Mesodermal cell (in vitro differentiated cells): Measurements from ENCODE around the gene MARCHF10.

Source experiments
- H3K27ac ChIP-seq: 2 replicates; pipeline ENCODE4 v1.7.0; 2013; ENCODE audit warnings: mild to moderate bottlenecking, low read depth, low read length, moderate library complexity; ENCODE audit not compliant: severe bottlenecking
- H3K36me3 ChIP-seq: 2 replicates; pipeline ENCODE4 v1.7.1; 2013; ENCODE audit warnings: mild to moderate bottlenecking, low read length, moderate library complexity; ENCODE audit not compliant: control insufficient read depth, insufficient read depth
- H3K4me1 ChIP-seq: one replicate; pipeline ENCODE4 v1.7.1; 2013; ENCODE audit warnings: mild to moderate bottlenecking, low read length; ENCODE audit not compliant: insufficient read depth, control insufficient read depth, poor library complexity, severe bottlenecking
- H3K4me3 ChIP-seq: 2 replicates; pipeline ENCODE4 v1.7.0; 2013; ENCODE audit warnings: low read length, control low read depth, mild to moderate bottlenecking; ENCODE audit not compliant: insufficient read depth, poor library complexity, severe bottlenecking; ENCODE audit errors: extremely low read depth
- H3K9me3 ChIP-seq: 2 replicates; pipeline ENCODE4 v1.7.1; 2013; ENCODE audit warnings: mild to moderate bottlenecking, low read length, moderate library complexity; ENCODE audit not compliant: control insufficient read depth
- WGBS, 2 experiments: methylation state at CpG; one replicate each; pipeline ENCODE4 v1.1.5; 2013; ENCODE audit warnings: missing lambda C conversion rate in 2 of 2; ENCODE audit not compliant: insufficient coverage in 2 of 2; 5-methylcytosine and 5-hydroxymethylcytosine counted together

MARCHF10 gene

GRCh38 chr17:62717889-62718288, 90.2 kb downstream of the MARCHF10 start:
- H3K27ac ChIP-seq, result no peak overlapping the region
- 91 to 100% methylated on average over 6 to 7 of the region's 8 CpGs for WGBS, 2 experiments
- H3K4me3 ChIP-seq, result no peak overlapping the region
- H3K36me3 ChIP-seq, result no peaks in the 10 kb centered on the region
- peaks cover 5% of the 10 kb centered on the region for H3K4me1 ChIP-seq
- peaks cover 9% of the 10 kb centered on the region for H3K9me3 ChIP-seq

- Histone ChIP-seq H3K4me1 (peaks cover 5% of the 10 kb centered on the region), H3K36me3 (no peaks in the 10 kb centered on the region), H3K9me3 (peaks cover 9% of the 10 kb centered on the region), H3K27ac (no peak overlapping the region), H3K4me3 (no peak overlapping the region)
- 96 to 100% methylated on average over 5 of the region's 6 CpGs for WGBS, 2 experiments
These were observed 90.6 kb downstream of the MARCHF10 start for GRCh38 chr17:62717589-62717855.

- peaks cover 9% of the 10 kb centered on the region for H3K9me3 ChIP-seq
- H3K27ac ChIP-seq, result no peak overlapping the region
- no peaks in the 10 kb centered on the region for H3K36me3 ChIP-seq
- 90 to 93% methylated on average over 22 to 23 of the region's 23 CpGs for WGBS, 2 experiments
- no peak overlapping the region for H3K4me3 ChIP-seq
- peaks cover 5% of the 10 kb centered on the region for H3K4me1 ChIP-seq
These were observed 91.1 kb downstream of the MARCHF10 start for GRCh38 chr17:62716834-62717588.

- H3K27ac ChIP-seq, result no peak overlapping the region
- H3K4me1 ChIP-seq, result peaks cover 5% of the 10 kb centered on the region
- WGBS, 2 experiments, result 91 to 97% methylated on average over 17 to 18 of the region's 18 CpGs
- no peak overlapping the region for H3K4me3 ChIP-seq
- H3K9me3 ChIP-seq, result peaks cover 9% of the 10 kb centered on the region
- H3K36me3 ChIP-seq, result no peaks in the 10 kb centered on the region
These were observed 92.2 kb downstream of the MARCHF10 start for GRCh38 chr17:62715882-62716390.

- H3K4me3 ChIP-seq, result no peak overlapping the region
- WGBS, 2 experiments, result 95% methylated on average over 6 to 7 of the region's 8 CpGs
- H3K4me1 ChIP-seq, result peaks cover 5% of the 10 kb centered on the region
- no peak overlapping the region for H3K27ac ChIP-seq
- peaks cover 6% of the 10 kb centered on the region for H3K9me3 ChIP-seq
- no peaks in the 10 kb centered on the region for H3K36me3 ChIP-seq
These were observed 93.9 kb downstream of the MARCHF10 start for GRCh38 chr17:62714016-62714777.

- Histone ChIP-seq H3K4me3 (no peak overlapping the region), H3K27ac (no peak overlapping the region), H3K9me3 (peaks cover 11% of the 10 kb centered on the region), H3K4me1 (no peaks in the 10 kb centered on the region), H3K36me3 (no peaks in the 10 kb centered on the region)
- WGBS, 2 experiments, result 82 to 97% methylated on average over 10 to 15 of the region's 17 CpGs
These were observed 94.8 kb downstream of the MARCHF10 start for GRCh38 chr17:62713086-62713881.

GRCh38 chr17:62712171-62712581, 95.9 kb downstream of the MARCHF10 start:
- 95 to 98% methylated on average over 7 to 8 of the region's 8 CpGs for WGBS, 2 experiments
- Histone ChIP-seq H3K36me3 (no peaks in the 10 kb centered on the region), H3K4me3 (no peak overlapping the region), H3K27ac (no peak overlapping the region), H3K4me1 (no peaks in the 10 kb centered on the region), H3K9me3 (peaks cover 11% of the 10 kb centered on the region)

GRCh38 chr17:62708587-62708986, 99.5 kb downstream of the MARCHF10 start:
- H3K27ac ChIP-seq, result no peak overlapping the region
- H3K4me1 ChIP-seq, result peaks cover 10% of the 10 kb centered on the region
- WGBS, 2 experiments, result 75 to 84% methylated on average over 2 of the region's 2 CpGs
- H3K4me3 ChIP-seq, result no peak overlapping the region
- H3K36me3 ChIP-seq, result no peaks in the 10 kb centered on the region
- H3K9me3 ChIP-seq, result peaks cover 11% of the 10 kb centered on the region

- H3K27ac ChIP-seq, result no peak overlapping the region
- no peak overlapping the region for H3K4me3 ChIP-seq
- H3K36me3 ChIP-seq, result no peaks in the 10 kb centered on the region
- 86 to 90% methylated on average over 5 to 7 of the region's 9 CpGs for WGBS, 2 experiments
- peaks cover 15% of the 10 kb centered on the region for H3K4me1 ChIP-seq
- H3K9me3 ChIP-seq, result peaks cover 11% of the 10 kb centered on the region
These were observed 100.7 kb downstream of the MARCHF10 start for GRCh38 chr17:62707425-62707739.

- H3K9me3 ChIP-seq, result peaks cover 11% of the 10 kb centered on the region
- no peaks in the 10 kb centered on the region for H3K36me3 ChIP-seq
- H3K4me1 ChIP-seq, result peaks cover 15% of the 10 kb centered on the region
- H3K4me3 ChIP-seq, result no peak overlapping the region
- H3K27ac ChIP-seq, result no peak overlapping the region
- 78 to 79% methylated on average over 18 to 19 of the region's 20 CpGs for WGBS, 2 experiments
These were observed 101.3 kb downstream of the MARCHF10 start for GRCh38 chr17:62706598-62707424.
